Stomach (tissue), 9 donors: ENCODE results near the gene SLMAP. TPM values are rescaled to one million over a fixed set of nuclear protein-coding genes. Genes with fewer than 3 reads are reported as not detected.

ENCODE experiments used
- DNase-seq, 2 donors: peaks; one replicate each; pipeline versions ENCODE4 v3.0.0 to v3.0.0-alpha.2; 2013 to 2019
- H3K27ac ChIP-seq, 5 donors: fragments of 200-600 bp in 4 of 5; sonication (generic) in 4 of 5; one replicate each; pipeline ENCODE4 v1.5.1; 2013 to 2019; ENCODE audit warnings: mild to moderate bottlenecking in 1 of 5, moderate library complexity in 1 of 5
- H3K27me3 ChIP-seq, 3 donors: fragments of 200-600 bp; sonication (generic); one replicate each; pipeline ENCODE4 v1.5.1; 2017 to 2019; ENCODE audit warnings: mixed run types in 1 of 3
- H3K36me3 ChIP-seq, 4 donors: fragments of 200-600 bp; sonication (generic); 1 replicate in 3 of 4; 2 replicates in 1 of 4; pipeline ENCODE4 v1.5.1; 2016 to 2019
- H3K4me1 ChIP-seq, 4 donors: fragments of 200-600 bp; sonication (generic); one replicate each; pipeline ENCODE4 v1.5.1; 2016 to 2019
- H3K4me3 ChIP-seq, 4 donors: fragments of 200-600 bp; sonication (generic) in 3 of 4; one replicate each; pipeline ENCODE4 v1.5.1; 2016 to 2019; ENCODE audit warnings: mild to moderate bottlenecking in 1 of 4
- H3K9me3 ChIP-seq, 4 donors: fragments of 200-600 bp; sonication (generic); one replicate each; pipeline ENCODE4 v1.5.1; 2016 to 2019
- CTCF ChIP-seq, 7 experiments: fragments of 450-650 bp in 4 of 7; fragments of 200-600 bp in 3 of 7; sonication (generic) in 3 of 7; IDR thresholded peaks; one replicate each; pipeline ENCODE4 v1.5.1; 2016 to 2019; ENCODE audit warnings: antibody characterized with exemption in 7 of 7, control low read depth in 2 of 7, mild to moderate bottlenecking in 1 of 7
- EP300 ChIP-seq: sonication (generic); formaldehyde crosslinking; IDR thresholded peaks from one replicate; pipeline ENCODE4 v1.6.1; 2017; ENCODE audit warnings: antibody characterized with exemption
- POLR2A ChIP-seq, 4 donors: fragments of 450-650 bp; IDR thresholded peaks; one replicate each; pipeline ENCODE4 v1.6.1; 2016; ENCODE audit warnings: antibody characterized with exemption in 4 of 4, control low read depth in 2 of 4, mild to moderate bottlenecking in 1 of 4, moderate library complexity in 1 of 4
- POLR2AphosphoS5 ChIP-seq, 3 donors: sonication (generic); formaldehyde crosslinking; IDR thresholded peaks; one replicate each; pipeline ENCODE4 v1.6.1; 2016; ENCODE audit warnings: antibody characterized with exemption in 3 of 3
- WGBS, 5 donors: extraction: QIAGEN DNeasy Blood & Tissue Kit in 3 of 5; methylation state at CpG; one replicate each; pipeline versions ENCODE4 v1.1.5 to v1.1.7; 2013 to 2018; 5-methylcytosine and 5-hydroxymethylcytosine counted together
- intact Hi-C: fragments of 100-400 bp; cut with DNase I; formaldehyde crosslinking; loops from one replicate; pipeline ENCODE4 v1.15.1; 2023; ENCODE audit warnings: low total_unique reads
- polyA plus RNA-seq, 3 donors: library from polyadenylated mRNA; stranded (reverse); fragments of 200-250 nt; gene quantifications; one replicate each; pipeline ENCODE4 v1.2.3, GENCODE V29; 2013
- total RNA-seq, 5 donors: library from RNA; depleted of rRNA; stranded (reverse); fragments of >200 nt; gene quantifications; one replicate each; pipeline versions ENCODE4 v1.1.0 to v1.2.3, GENCODE V29; 2014 to 2016
- donor health status: healthy with polysubstance abuse.
- donor health status: Bipolar disorder and iron deficiency.
- donor health status: healthy.

Gene SLMAP
- total and polyA plus RNA-seq, 8 donors: 23.9 to 534 (median 133) TPM

GRCh38 chr3:57956119-57956832, 200.2 kb downstream of the SLMAP start:
- WGBS, 5 donors: 65 to 78% (median 71%) methylated on average over 3 of the region's 3 CpGs

GRCh38 chr3:57956833-57957174, 200.7 kb downstream of the SLMAP start:
- H3K27ac ChIP-seq: peak overlapping the region in 3 of 5 donors; percentile 15 to 88 (median 87)
- intact Hi-C loops: no loop called here

More at GRCh38 chr3:57956119-57956832, 200.2 kb downstream of the SLMAP start:
- intact Hi-C loops: no loop called here
- no peaks in the 10 kb centered on the region for H3K36me3 ChIP-seq
- peaks cover 35 to 70% (median 45%) of the 10 kb centered on the region in 4 donors for H3K4me1 ChIP-seq
- peak overlapping the region in 2 of 5 donors; percentile 87 to 88 for H3K27ac ChIP-seq
- H3K9me3 ChIP-seq: no peaks in the 10 kb centered on the region
- DNase-seq: no peak
- TF ChIP-seq CTCF (IDR thresholded peaks at IDR 0.05) (no peak), POLR2AphosphoS5 (IDR thresholded peaks at IDR 0.05) (no peak), EP300 (no peak), POLR2A (IDR thresholded peaks at IDR 0.05) (no peak)
- H3K27me3 ChIP-seq: no peaks in the 10 kb centered on the region
- H3K4me3 ChIP-seq: no peak overlapping the region

GRCh38 chr3:57957824-57958223, 201.7 kb downstream of the SLMAP start:
- Histone ChIP-seq H3K4me3 (no peak overlapping the region), H3K27me3 (no peaks in the 10 kb centered on the region), H3K27ac (peak overlapping the region; percentile 77 to 89 (median 87)), H3K9me3 (no peaks in the 10 kb centered on the region), H3K4me1 (peaks cover 29 to 68% (median 34%) of the 10 kb centered on the region in 4 donors), H3K36me3 (no peaks in the 10 kb centered on the region)
- DNase-seq: no peak
- 89 to 95% (median 92%) methylated on average over 1 of the region's 1 CpG for WGBS, 5 donors
- TF ChIP-seq EP300: no peak
- intact Hi-C loops: no loop called here

More at GRCh38 chr3:57956833-57957174, 200.7 kb downstream of the SLMAP start:
- 47 to 72% (median 63%) methylated on average over 2 of the region's 2 CpGs for WGBS, 5 donors
- TF ChIP-seq POLR2A (IDR thresholded peaks at IDR 0.05): no peak
- TF ChIP-seq CTCF (IDR thresholded peaks at IDR 0.05): no peak
- no peak for TF ChIP-seq EP300
- no peak for TF ChIP-seq POLR2AphosphoS5 (IDR thresholded peaks at IDR 0.05)
- H3K9me3 ChIP-seq: no peaks in the 10 kb centered on the region
- H3K4me1 ChIP-seq: peaks cover 34 to 70% (median 43%) of the 10 kb centered on the region in 4 donors
- DNase-seq: no peak
- H3K36me3 ChIP-seq: no peaks in the 10 kb centered on the region
- no peaks in the 10 kb centered on the region for H3K27me3 ChIP-seq
- no peak overlapping the region for H3K4me3 ChIP-seq

- TF ChIP-seq POLR2A (IDR thresholded peaks at IDR 0.05) (no peak), EP300 (no peak), POLR2AphosphoS5 (IDR thresholded peaks at IDR 0.05) (peak in 1 of 3 donors; percentile 45)
- intact Hi-C loops: no loop called here
- DNase-seq: peak in 1 of 2 donors; percentile 85
- H3K9me3 ChIP-seq: no peaks in the 10 kb centered on the region
- H3K27ac ChIP-seq: peak overlapping the region; percentile 77 to 89 (median 87)
- H3K27me3 ChIP-seq: no peaks in the 10 kb centered on the region
- peak overlapping the region in 1 of 4 donors; percentile 18 for H3K4me3 ChIP-seq
- no peaks in the 10 kb centered on the region for H3K36me3 ChIP-seq
- 29 to 63% (median 44%) methylated on average over 10 to 13 of the region's 13 CpGs for WGBS, 5 donors
- peaks cover 26 to 58% (median 33%) of the 10 kb centered on the region in 4 donors for H3K4me1 ChIP-seq
Observed at GRCh38 chr3:57958642-57959422, 202.7 kb downstream of the SLMAP start.

GRCh38 chr3:57959423-57960173, 203.5 kb downstream of the SLMAP start:
- Histone ChIP-seq H3K36me3 (no peaks in the 10 kb centered on the region), H3K4me1 (peaks cover 26 to 58% (median 33%) of the 10 kb centered on the region in 4 donors), H3K27me3 (no peaks in the 10 kb centered on the region), H3K27ac (peak overlapping the region; percentile 77 to 89 (median 87)), H3K9me3 (no peaks in the 10 kb centered on the region), H3K4me3 (peak overlapping the region in 2 of 4 donors; percentile 7 to 18)
- DNase-seq: peak in 1 of 2 donors; percentile 86
- TF ChIP-seq POLR2AphosphoS5 (IDR thresholded peaks at IDR 0.05): peak in 1 of 3 donors; percentile 6
- TF ChIP-seq POLR2A (IDR thresholded peaks at IDR 0.05): no peak
- intact Hi-C loops: no loop called here
- 32 to 57% (median 39%) methylated on average over 19 of the region's 19 CpGs for WGBS, 5 donors
